Natural killer cell (primary cell): ENCODE results near the gene ASTN2. TPM values are rescaled to one million over a fixed set of nuclear protein-coding genes. Genes with fewer than 3 reads are reported as not detected.

Source experiments
- ATAC-seq, 3 donors: fragments of 150-1000 bp in 2 of 3; fragments of 200-7000 bp in 1 of 3; cut with Tn5 transposase; 1 replicate in 1 of 3; 2 replicates in 2 of 3; pipeline ENCODE4 v1.10.0; 2021; ENCODE audit warnings: mild to moderate bottlenecking in 2 of 3, moderate library complexity in 2 of 3
- DNase-seq, 2 donors: peaks; one replicate each; pipeline versions ENCODE4 v3.0.0 to v3.0.0-alpha.2; 2013 to 2021; ENCODE audit warnings: mixed read lengths in 1 of 2
- H3K27ac ChIP-seq: one replicate; pipeline ENCODE4 v1.5.1; 2013; ENCODE audit warnings: mild to moderate bottlenecking, low read length
- H3K27me3 ChIP-seq: one replicate; pipeline ENCODE4 v1.6.1; 2013; ENCODE audit warnings: low read length; ENCODE audit not compliant: control insufficient read depth, insufficient read depth
- H3K36me3 ChIP-seq: one replicate; pipeline ENCODE4 v1.6.1; 2013; ENCODE audit warnings: low read length; ENCODE audit not compliant: control insufficient read depth, insufficient read depth
- H3K4me1 ChIP-seq: one replicate; pipeline ENCODE4 v1.6.1; 2013; ENCODE audit warnings: low read length; ENCODE audit not compliant: control insufficient read depth, insufficient read depth
- H3K4me3 ChIP-seq: one replicate; pipeline ENCODE4 v1.5.1; 2013; ENCODE audit warnings: low read length
- H3K9me3 ChIP-seq: one replicate; pipeline ENCODE4 v1.6.1; 2013; ENCODE audit warnings: low read length; ENCODE audit not compliant: control insufficient read depth, insufficient read depth
- H3K27ac Mint-ChIP-seq, 2 donors: one replicate each; pipeline ENCODE4 v1.8.0; 2022; ENCODE audit warnings: mild to moderate bottlenecking in 2 of 2, mixed read lengths in 2 of 2, moderate library complexity in 1 of 2
- H3K27me3 Mint-ChIP-seq, 2 donors: one replicate each; pipeline ENCODE4 v1.8.0; 2022; ENCODE audit warnings: low read depth in 2 of 2, mixed read lengths in 2 of 2
- H3K36me3 Mint-ChIP-seq: one replicate; pipeline ENCODE4 v1.8.0; 2022; ENCODE audit warnings: mixed read lengths
- H3K4me1 Mint-ChIP-seq, 2 donors: one replicate each; pipeline ENCODE4 v1.8.0; 2022; ENCODE audit warnings: mixed read lengths in 2 of 2
- H3K4me3 Mint-ChIP-seq: one replicate; pipeline ENCODE4 v1.8.0; 2022; ENCODE audit warnings: mild to moderate bottlenecking, moderate library complexity, mixed read lengths
- H3K9me3 Mint-ChIP-seq, 2 donors: one replicate each; pipeline ENCODE4 v1.8.0; 2022; ENCODE audit warnings: mixed read lengths in 2 of 2
- WGBS: methylation state at CpG from one replicate; pipeline ENCODE4 v1.1.7; 2013; ENCODE audit warnings: missing lambda C conversion rate; ENCODE audit not compliant: insufficient coverage; 5-methylcytosine and 5-hydroxymethylcytosine counted together
- intact Hi-C: fragments of 100-400 bp; cut with micrococcal nuclease; formaldehyde crosslinking; loops from one replicate; pipeline ENCODE4 v1.14.2; 2022
- total RNA-seq, 4 donors: library from RNA; stranded (reverse); fragments of 120-200 nt in 1 of 4; gene quantifications; one replicate each; pipeline versions ENCODE4 v1.2.3 to v1.2.4, GENCODE V29; 2013 to 2022
- TF ChIP-seq, protein P1 (sequence below): fragments of 200-600 bp; IDR thresholded peaks from one replicate; pipeline ENCODE4 v1.8.0; 2022; ENCODE audit warnings: antibody characterized with exemption

The ASTN2 gene
- total RNA-seq, 3 donors from 2014 or later (not counting 1 experiment from before 2014, with no cell fraction given), result 3.0 to 3.5 (median 3.2) TPM

DNA sequence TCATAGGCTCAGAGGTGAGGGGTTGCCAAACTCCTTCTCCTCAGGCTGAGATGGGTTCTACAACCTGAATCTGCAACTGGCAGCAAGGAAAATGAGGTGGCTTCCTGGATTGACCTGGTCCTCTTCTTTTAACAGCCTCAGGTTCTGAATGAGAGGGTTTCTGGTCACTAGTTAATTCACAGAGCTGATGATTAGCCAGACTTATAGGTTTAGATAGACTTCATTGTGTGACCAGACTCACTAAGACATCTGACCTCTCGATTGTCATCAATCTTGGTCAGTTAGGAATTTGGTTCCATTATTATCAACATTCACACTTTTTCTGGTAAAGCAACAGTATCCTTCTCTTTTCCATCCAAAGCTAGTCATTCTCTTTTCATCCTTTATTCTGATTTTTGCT, 1003.4 kb downstream of the ASTN2 start:
- Mint-ChIP-seq H3K27me3 (no peaks in the 10 kb centered on the region), H3K27ac (no peak overlapping the region), H3K4me1 (no peaks in the 10 kb centered on the region), H3K36me3 (no peaks in the 10 kb centered on the region), H3K4me3 (no peak overlapping the region), H3K9me3 (peaks cover 0 to 8% of the 10 kb centered on the region in 2 donors)
- Histone ChIP-seq H3K36me3 (no peaks in the 10 kb centered on the region), H3K4me3 (no peak overlapping the region), H3K4me1 (no peaks in the 10 kb centered on the region), H3K27ac (no peak overlapping the region), H3K27me3 (no peaks in the 10 kb centered on the region), H3K9me3 (no peaks in the 10 kb centered on the region)
- TF ChIP-seq, protein P1, sequence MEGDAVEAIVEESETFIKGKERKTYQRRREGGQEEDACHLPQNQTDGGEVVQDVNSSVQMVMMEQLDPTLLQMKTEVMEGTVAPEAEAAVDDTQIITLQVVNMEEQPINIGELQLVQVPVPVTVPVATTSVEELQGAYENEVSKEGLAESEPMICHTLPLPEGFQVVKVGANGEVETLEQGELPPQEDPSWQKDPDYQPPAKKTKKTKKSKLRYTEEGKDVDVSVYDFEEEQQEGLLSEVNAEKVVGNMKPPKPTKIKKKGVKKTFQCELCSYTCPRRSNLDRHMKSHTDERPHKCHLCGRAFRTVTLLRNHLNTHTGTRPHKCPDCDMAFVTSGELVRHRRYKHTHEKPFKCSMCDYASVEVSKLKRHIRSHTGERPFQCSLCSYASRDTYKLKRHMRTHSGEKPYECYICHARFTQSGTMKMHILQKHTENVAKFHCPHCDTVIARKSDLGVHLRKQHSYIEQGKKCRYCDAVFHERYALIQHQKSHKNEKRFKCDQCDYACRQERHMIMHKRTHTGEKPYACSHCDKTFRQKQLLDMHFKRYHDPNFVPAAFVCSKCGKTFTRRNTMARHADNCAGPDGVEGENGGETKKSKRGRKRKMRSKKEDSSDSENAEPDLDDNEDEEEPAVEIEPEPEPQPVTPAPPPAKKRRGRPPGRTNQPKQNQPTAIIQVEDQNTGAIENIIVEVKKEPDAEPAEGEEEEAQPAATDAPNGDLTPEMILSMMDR, result no peak
- 88% methylated on average over 1 of the region's 1 CpG for WGBS
- intact Hi-C loops, result no loop called here
- DNase-seq (no peak), ATAC-seq (no peak)

DNA sequence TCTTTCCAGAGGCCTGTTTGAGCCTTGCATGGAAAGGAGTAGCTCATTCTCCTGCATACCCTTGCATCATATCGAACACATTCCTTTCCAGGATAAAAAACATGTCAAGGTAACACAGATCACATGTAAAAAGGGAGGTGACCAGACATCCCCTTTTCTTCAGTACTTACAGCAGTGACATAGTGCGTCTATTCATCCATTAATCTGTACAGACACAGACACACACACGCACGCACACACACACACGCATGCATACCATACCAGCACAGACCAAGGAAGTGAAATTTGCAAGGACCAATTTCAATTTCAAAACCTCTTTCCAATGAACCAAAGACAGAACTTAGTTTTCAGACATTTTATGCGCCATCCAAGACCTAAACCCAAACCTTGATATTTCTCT, 1005.2 kb downstream of the ASTN2 start:
- Mint-ChIP-seq H3K4me3 (no peak overlapping the region), H3K36me3 (no peaks in the 10 kb centered on the region), H3K27ac (no peak overlapping the region), H3K27me3 (no peaks in the 10 kb centered on the region), H3K9me3 (peaks cover 2 to 8% of the 10 kb centered on the region in 2 donors), H3K4me1 (no peaks in the 10 kb centered on the region)
- Histone ChIP-seq H3K4me1 (no peaks in the 10 kb centered on the region), H3K27ac (no peak overlapping the region), H3K4me3 (no peak overlapping the region), H3K9me3 (no peaks in the 10 kb centered on the region), H3K27me3 (no peaks in the 10 kb centered on the region), H3K36me3 (no peaks in the 10 kb centered on the region)
- TF ChIP-seq, protein P1, result no peak
- intact Hi-C loops, result no loop called here
- no peak for DNase-seq
- no peak for ATAC-seq
- 73% methylated on average over 6 of the region's 6 CpGs for WGBS

DNA sequence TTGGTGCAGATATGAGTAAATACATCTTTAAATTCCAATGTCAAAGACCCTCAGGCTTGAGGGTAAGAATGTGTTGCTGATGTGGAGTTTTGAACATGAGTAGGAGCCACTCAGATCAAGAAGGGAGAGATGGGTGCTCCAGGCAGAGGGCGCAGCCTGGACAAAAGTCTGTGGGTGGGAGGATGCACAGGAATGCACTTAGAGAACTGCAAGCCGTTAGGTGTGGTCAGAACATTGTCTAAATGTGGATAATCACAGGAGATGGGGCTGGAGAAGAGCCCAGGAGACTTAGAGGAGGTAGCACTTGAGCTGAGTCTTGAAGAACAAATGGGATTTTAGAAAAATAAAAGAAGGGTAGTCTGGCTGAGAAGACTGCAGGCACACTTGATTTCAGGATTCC, 1005.7 kb downstream of the ASTN2 start:
- intact Hi-C loops, result no loop called here
- no peaks in the 10 kb centered on the region for H3K36me3 Mint-ChIP-seq
- H3K4me1 Mint-ChIP-seq, result no peaks in the 10 kb centered on the region
- DNase-seq, result no peak
- H3K4me3 Mint-ChIP-seq, result no peak overlapping the region
- no peak overlapping the region for H3K27ac Mint-ChIP-seq
- H3K27me3 Mint-ChIP-seq, result no peaks in the 10 kb centered on the region
- TF ChIP-seq, protein P1, result no peak
- H3K9me3 Mint-ChIP-seq, result peaks cover 2 to 10% of the 10 kb centered on the region in 2 donors
- H3K4me3 ChIP-seq, result no peak overlapping the region
- no peaks in the 10 kb centered on the region for H3K9me3 ChIP-seq
- no peaks in the 10 kb centered on the region for H3K4me1 ChIP-seq
- H3K36me3 ChIP-seq, result no peaks in the 10 kb centered on the region
- no peak for ATAC-seq
- no peaks in the 10 kb centered on the region for H3K27me3 ChIP-seq
- WGBS, result 82% methylated on average over 2 of the region's 2 CpGs
- no peak overlapping the region for H3K27ac ChIP-seq

DNA sequence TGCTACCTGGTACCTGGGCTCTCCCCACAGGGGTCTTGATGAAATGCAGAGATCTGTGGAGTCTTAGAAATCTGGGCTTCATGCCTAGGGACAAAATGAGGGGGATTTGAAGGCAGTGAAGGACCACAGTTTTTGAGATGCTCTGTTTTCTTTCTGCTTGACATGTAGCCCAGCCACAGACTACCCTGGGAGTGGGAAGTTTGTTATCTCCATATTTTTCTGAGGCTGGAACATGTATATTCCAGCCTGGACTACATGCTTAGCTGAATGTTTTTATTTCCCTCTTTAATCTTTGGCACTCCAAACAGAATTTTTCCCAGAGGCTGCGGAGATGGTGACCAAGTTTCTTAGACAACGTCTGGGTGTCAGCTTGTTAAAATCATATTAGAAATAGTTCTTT, 1008.4 kb downstream of the ASTN2 start:
- H3K27ac ChIP-seq, result no peak overlapping the region
- H3K9me3 ChIP-seq, result no peaks in the 10 kb centered on the region
- ATAC-seq (no peak), DNase-seq (no peak)
- H3K27me3 ChIP-seq, result no peaks in the 10 kb centered on the region
- intact Hi-C loops, result no loop called here
- Mint-ChIP-seq H3K4me3 (no peak overlapping the region), H3K27me3 (no peaks in the 10 kb centered on the region), H3K36me3 (no peaks in the 10 kb centered on the region), H3K9me3 (peaks cover 2 to 12% of the 10 kb centered on the region in 2 donors), H3K27ac (no peak overlapping the region), H3K4me1 (no peaks in the 10 kb centered on the region)
- no peaks in the 10 kb centered on the region for H3K36me3 ChIP-seq
- H3K4me3 ChIP-seq, result no peak overlapping the region
- H3K4me1 ChIP-seq, result no peaks in the 10 kb centered on the region
- TF ChIP-seq, protein P1, result no peak
- WGBS, result no CpG with 5 or more reads among the region's 2 CpGs
